GM23248 (cell line): ENCODE data around the gene GBP3. TPM values are rescaled to one million over a fixed set of nuclear protein-coding genes. Genes with fewer than 3 reads are reported as not detected.
"Not testable (repeated sequence)": the region's sequence is repeated elsewhere in the genome, so short reads cannot be mapped to it uniquely, and the experiment has no call there.

Experiments used
- DNase-seq: peaks from one replicate; pipeline ENCODE4 v3.0.0-alpha.2; 2015
- H2AFZ ChIP-seq: fragments of 200-600 bp; sonication (generic); 2 replicates; pipeline ENCODE4 v1.6.1; 2016; ENCODE audit warnings: antibody characterized with exemption
- H3F3A ChIP-seq: fragments of 200-600 bp; sonication (generic); 2 replicates; pipeline ENCODE4 v1.6.1; 2016; ENCODE audit warnings: mild to moderate bottlenecking, antibody characterized with exemption, mixed run types; ENCODE audit not compliant: insufficient read depth
- H3K27ac ChIP-seq: fragments of 200-600 bp; sonication (generic); 2 replicates; pipeline ENCODE4 v1.5.1; 2016; ENCODE audit warnings: mild to moderate bottlenecking
- H3K27me3 ChIP-seq: fragments of 200-600 bp; sonication (generic); replicated peaks from 2 replicates; pipeline ENCODE4 v1.6.1; 2016; ENCODE audit warnings: mild to moderate bottlenecking; ENCODE audit not compliant: insufficient read depth
- H3K36me3 ChIP-seq: fragments of 200-600 bp; sonication (generic); 2 replicates; pipeline ENCODE4 v1.6.1; 2016; ENCODE audit warnings: low read depth, mild to moderate bottlenecking
- H3K4me1 ChIP-seq: fragments of 200-600 bp; sonication (generic); 2 replicates; pipeline ENCODE4 v1.6.1; 2016; ENCODE audit warnings: mild to moderate bottlenecking; ENCODE audit not compliant: insufficient read depth
- H3K4me2 ChIP-seq: fragments of 200-600 bp; sonication (generic); one replicate; pipeline ENCODE4 v1.6.1; 2016; ENCODE audit warnings: mild to moderate bottlenecking; ENCODE audit not compliant: unreplicated experiment
- H3K4me3 ChIP-seq: fragments of 200-600 bp; sonication (generic); 2 replicates; pipeline ENCODE4 v1.5.1; 2016; ENCODE audit warnings: mild to moderate bottlenecking
- H3K79me2 ChIP-seq: fragments of 200-600 bp; sonication (generic); 2 replicates; pipeline ENCODE4 v1.6.1; 2016; ENCODE audit warnings: mild to moderate bottlenecking; ENCODE audit not compliant: insufficient read depth
- H3K9ac ChIP-seq: fragments of 200-600 bp; sonication (generic); 2 replicates; pipeline ENCODE4 v1.6.1; 2016; ENCODE audit warnings: mild to moderate bottlenecking
- H3K9me2 ChIP-seq: fragments of 200-600 bp; sonication (generic); 2 replicates; pipeline ENCODE4 v1.6.1; 2016; ENCODE audit warnings: mixed run types, mild to moderate bottlenecking, moderate library complexity; ENCODE audit not compliant: insufficient read depth
- H3K9me3 ChIP-seq: fragments of 200-600 bp; sonication (generic); one replicate; pipeline ENCODE4 v1.6.1; 2017; ENCODE audit warnings: low read depth
- H4K20me1 ChIP-seq: fragments of 200-600 bp; sonication (generic); 2 replicates; pipeline ENCODE4 v1.6.0; 2016; ENCODE audit not compliant: insufficient read depth
- EZH2 ChIP-seq: fragments of 200-600 bp; sonication (generic); IDR thresholded peaks from 2 replicates; pipeline ENCODE4 v1.6.1; 2018; ENCODE audit warnings: antibody characterized with exemption, mild to moderate bottlenecking; ENCODE audit not compliant: insufficient read depth, poor library complexity, severe bottlenecking
- EZH2phosphoT487 ChIP-seq: fragments of 200-600 bp; sonication (generic); IDR thresholded peaks from 2 replicates; pipeline ENCODE4 v1.6.1; 2018; ENCODE audit warnings: antibody characterized with exemption, moderate library complexity, mild to moderate bottlenecking, low read depth; ENCODE audit not compliant: insufficient read depth
- WGBS, 2 experiments: methylation state at CpG; one replicate each; pipeline ENCODE4 v1.1.6; 2015 to 2017; ENCODE audit warnings: low lambda C conversion rate in 2 of 2, low coverage in 1 of 2; ENCODE audit errors: missing lambda C conversion rate in 2 of 2; 5-methylcytosine and 5-hydroxymethylcytosine counted together
- in situ Hi-C: fragments of 300-500 bp; cut with MboI; formaldehyde crosslinking; loops from 2 replicates; pipeline ENCODE4 v1.15.0; 2020
- polyA plus RNA-seq: library from polyadenylated mRNA; unstranded; fragments of >200 nt; fragmentation: Nextera tagmentation; extraction: Ambion mirVana; gene quantifications from 2 replicates; pipeline ENCODE4 v1.2.1, GENCODE V29; 2016
- total RNA-seq: library from RNA; depleted of rRNA; stranded (reverse); fragments of >200 nt; shearing (Covaris generic); gene quantifications from 2 replicates; pipeline ENCODE4 v1.2.3, GENCODE V29; 2014

Gene GBP3
- total and polyA plus RNA-seq, 2 experiments from 2014 or later = 33.1 to 59.9 TPM

GRCh38 chr1:88983791-88984559, 38.7 kb downstream of the GBP3 start:
- peak; percentile 71 for DNase-seq
- Histone ChIP-seq H3K79me2 (peaks cover 94% of the 10 kb centered on the region), H3K36me3 (no peaks in the 10 kb centered on the region; the same call in 1 of the 2 replicates), H2AFZ (no peak overlapping the region), H3K9me2 (no peaks in the 10 kb centered on the region), H3K9ac (peak overlapping the region; percentile 17; the same call in 1 of the 2 replicates), H3K27me3 (no peaks in the 10 kb centered on the region), H3F3A (peaks cover 28% of the 10 kb centered on the region), H4K20me1 (no peaks in the 10 kb centered on the region), H3K4me1 (peaks cover 36% of the 10 kb centered on the region), H3K4me3 (peak overlapping the region; percentile 39; the same call in 1 of the 2 replicates), H3K27ac (peak overlapping the region; percentile 77), H3K9me3 (no peaks in the 10 kb centered on the region), H3K4me2 (peak overlapping the region; percentile 8)
- WGBS, 2 experiments = 71 to 72% methylated on average over 17 of the region's 17 CpGs
- in situ Hi-C loops = no loop called here
- TF ChIP-seq EZH2 (no peak), EZH2phosphoT487 (no peak)

- peak; percentile 37 for DNase-seq
- no peaks in the 10 kb centered on the region for H3K27me3 ChIP-seq
- no peak overlapping the region for H3K9ac ChIP-seq
- H3K9me2 ChIP-seq = no peaks in the 10 kb centered on the region
- H3K27ac ChIP-seq = no peak overlapping the region
- H3K9me3 ChIP-seq = no peaks in the 10 kb centered on the region
- no peaks in the 10 kb centered on the region for H4K20me1 ChIP-seq
- no peak overlapping the region for H3K4me3 ChIP-seq
- H3K79me2 ChIP-seq = peaks cover 91% of the 10 kb centered on the region
- in situ Hi-C loops = no loop called here
- no peak overlapping the region for H2AFZ ChIP-seq
- TF ChIP-seq EZH2 (no peak), EZH2phosphoT487 (no peak)
- no peaks in the 10 kb centered on the region; the same call in 1 of the 2 replicates for H3K36me3 ChIP-seq
- peaks cover 28% of the 10 kb centered on the region for H3F3A ChIP-seq
- no peak overlapping the region for H3K4me2 ChIP-seq
- H3K4me1 ChIP-seq = peaks cover 36% of the 10 kb centered on the region
Observed at GRCh38 chr1:88982055-88982454, 40.6 kb downstream of the GBP3 start.

GRCh38 chr1:88981506-88981905, 41.2 kb downstream of the GBP3 start:
- H3K4me2 ChIP-seq, in situ Hi-C loops: not testable (repeated sequence)
- H3K79me2 ChIP-seq = peaks cover 87% of the 10 kb centered on the region

GRCh38 chr1:88980870-88981269, 41.8 kb downstream of the GBP3 start:
- no peaks in the 10 kb centered on the region for H3K27me3 ChIP-seq
- H3K4me1 ChIP-seq = peaks cover 35% of the 10 kb centered on the region
- TF ChIP-seq EZH2phosphoT487 (no peak), EZH2 (no peak)
- no peaks in the 10 kb centered on the region for H4K20me1 ChIP-seq
- H3K36me3 ChIP-seq = no peaks in the 10 kb centered on the region; the same call in 1 of the 2 replicates
- in situ Hi-C loops = no loop called here
- H2AFZ ChIP-seq = no peak overlapping the region
- DNase-seq = no peak
- H3K9ac ChIP-seq = no peak overlapping the region
- H3K79me2 ChIP-seq = peaks cover 85% of the 10 kb centered on the region
- WGBS, 2 experiments = 14 to 45% methylated on average over 1 of the region's 1 CpG
- H3K27ac ChIP-seq = no peak overlapping the region
- no peaks in the 10 kb centered on the region for H3K9me3 ChIP-seq
- no peak overlapping the region for H3K4me3 ChIP-seq
- no peak overlapping the region for H3K4me2 ChIP-seq
- no peaks in the 10 kb centered on the region for H3K9me2 ChIP-seq
- peaks cover 25% of the 10 kb centered on the region for H3F3A ChIP-seq

More at GRCh38 chr1:88981506-88981905, 41.2 kb downstream of the GBP3 start:
- not testable (repeated sequence) for H3K9me2 ChIP-seq, H3K27me3 ChIP-seq, H2AFZ ChIP-seq, H3K36me3 ChIP-seq, H3K9me3 ChIP-seq, DNase-seq, H3K9ac ChIP-seq, H3K4me3 ChIP-seq, H4K20me1 ChIP-seq, H3K27ac ChIP-seq
- Histone ChIP-seq H3F3A (peaks cover 28% of the 10 kb centered on the region), H3K4me1 (peaks cover 36% of the 10 kb centered on the region)
- 88 to 92% methylated on average over 2 of the region's 2 CpGs for WGBS, 2 experiments

GRCh38 chr1:88979749-88980116, 42.9 kb downstream of the GBP3 start:
- Histone ChIP-seq H4K20me1 (no peaks in the 10 kb centered on the region), H3K9me2 (no peaks in the 10 kb centered on the region), H3K36me3 (no peaks in the 10 kb centered on the region; the same call in 1 of the 2 replicates), H3K27me3 (no peaks in the 10 kb centered on the region), H3K4me1 (peaks cover 24% of the 10 kb centered on the region), H3K4me2 (peak overlapping the region; percentile 19), H3K4me3 (no peak overlapping the region), H3K9me3 (no peaks in the 10 kb centered on the region), H3F3A (peaks cover 14% of the 10 kb centered on the region), H2AFZ (no peak overlapping the region), H3K9ac (no peak overlapping the region), H3K79me2 (peaks cover 77% of the 10 kb centered on the region), H3K27ac (no peak overlapping the region)
- in situ Hi-C loops = no loop called here
- TF ChIP-seq EZH2phosphoT487 (no peak), EZH2 (no peak)
- no peak for DNase-seq
